Measurements from ENCODE around the gene PPA1. TPM values are rescaled to one million over a fixed set of nuclear protein-coding genes. Genes with fewer than 3 reads are reported as not detected.
"Not testable (repeated sequence)": the region's sequence is repeated elsewhere in the genome, so short reads cannot be mapped to it uniquely, and the experiment has no call there.

PPA1 gene
- total RNA-seq, 1 donor from 2014 or later, result 158 TPM

DNA sequence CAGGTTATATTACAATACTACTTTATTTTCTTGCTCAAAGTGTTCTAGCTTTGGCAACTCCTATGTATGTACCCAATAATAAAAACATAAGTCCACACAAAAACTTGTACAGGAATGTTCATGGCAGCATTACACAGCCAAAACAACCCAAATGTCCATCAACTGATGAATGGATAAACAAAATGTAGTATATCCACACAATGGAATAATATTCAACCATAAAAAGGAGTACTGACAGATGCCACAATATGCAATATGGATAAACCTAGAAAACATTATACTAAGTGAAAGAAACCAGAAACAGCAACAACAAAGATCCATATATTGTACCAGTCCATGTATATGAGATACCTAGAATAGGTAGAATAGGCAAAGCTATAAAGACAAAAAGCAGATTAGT, 21.0 kb downstream of the PPA1 start:
- ATAC-seq, result no peak

GRCh38 chr10:70206762-70207161, 26.5 kb downstream of the PPA1 start:
- no peak for ATAC-seq

DNA sequence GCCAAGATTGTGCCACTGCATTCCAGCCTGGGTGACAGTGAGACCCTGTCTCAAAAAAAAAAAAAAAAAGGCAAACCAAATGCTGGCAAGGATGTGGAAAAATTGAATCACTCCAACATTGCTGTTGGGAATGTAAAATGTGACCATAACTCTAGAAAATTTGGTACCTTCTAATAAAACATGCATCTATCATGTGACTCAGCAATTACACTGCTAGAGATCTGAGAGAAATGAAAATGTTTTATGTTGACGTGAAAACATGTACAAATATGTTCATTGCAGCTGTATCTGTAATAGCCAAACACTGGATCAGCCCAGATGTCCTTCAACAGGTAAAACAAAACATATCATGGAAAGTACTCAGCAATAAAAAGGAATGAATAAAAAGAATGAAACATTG, 32.1 kb downstream of the PPA1 start:
- no peak for ATAC-seq

DNA sequence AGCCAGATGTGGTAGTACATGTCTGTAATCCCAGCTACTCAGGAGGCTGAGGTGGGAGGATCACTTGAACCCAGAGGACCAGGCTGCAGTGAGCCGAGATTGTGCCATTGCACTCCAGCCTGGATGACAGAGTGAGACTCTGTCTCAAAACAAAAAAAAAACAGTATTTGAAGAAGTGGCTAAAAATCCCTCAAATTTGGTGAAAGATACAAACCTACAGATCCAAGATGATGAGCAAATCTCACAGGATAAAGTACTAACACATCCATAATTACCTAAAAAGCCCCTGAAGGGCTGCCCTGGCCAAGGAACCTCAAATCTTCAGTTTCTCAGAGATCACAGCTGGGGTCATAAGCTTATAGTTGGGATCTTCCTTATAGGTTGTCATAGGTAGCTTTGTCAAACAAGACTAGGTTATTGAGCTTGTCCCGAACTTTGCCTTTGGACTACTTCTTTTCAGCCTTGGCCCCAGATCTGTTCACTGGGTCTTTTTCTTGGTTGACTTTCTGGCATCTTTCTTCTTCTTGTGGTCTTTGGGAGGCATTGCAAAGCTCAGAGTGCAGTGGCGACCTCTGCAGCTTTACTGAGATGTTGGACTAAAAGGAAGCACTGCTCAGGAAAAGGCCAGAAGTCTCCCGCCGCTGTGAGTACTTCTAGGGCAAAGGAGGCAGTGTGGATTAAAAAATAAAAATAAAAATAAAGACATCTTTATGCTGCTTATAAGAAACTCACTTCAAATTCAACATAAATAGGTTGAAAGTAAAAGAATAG, 34.3 kb downstream of the PPA1 start:
- no peak for ATAC-seq

- no peak for ATAC-seq
Observed at GRCh38 chr10:70197235-70197945, 35.8 kb downstream of the PPA1 start.

GRCh38 chr10:70193391-70193844, 39.8 kb downstream of the PPA1 start:
- peak; percentile 44 for ATAC-seq

DNA sequence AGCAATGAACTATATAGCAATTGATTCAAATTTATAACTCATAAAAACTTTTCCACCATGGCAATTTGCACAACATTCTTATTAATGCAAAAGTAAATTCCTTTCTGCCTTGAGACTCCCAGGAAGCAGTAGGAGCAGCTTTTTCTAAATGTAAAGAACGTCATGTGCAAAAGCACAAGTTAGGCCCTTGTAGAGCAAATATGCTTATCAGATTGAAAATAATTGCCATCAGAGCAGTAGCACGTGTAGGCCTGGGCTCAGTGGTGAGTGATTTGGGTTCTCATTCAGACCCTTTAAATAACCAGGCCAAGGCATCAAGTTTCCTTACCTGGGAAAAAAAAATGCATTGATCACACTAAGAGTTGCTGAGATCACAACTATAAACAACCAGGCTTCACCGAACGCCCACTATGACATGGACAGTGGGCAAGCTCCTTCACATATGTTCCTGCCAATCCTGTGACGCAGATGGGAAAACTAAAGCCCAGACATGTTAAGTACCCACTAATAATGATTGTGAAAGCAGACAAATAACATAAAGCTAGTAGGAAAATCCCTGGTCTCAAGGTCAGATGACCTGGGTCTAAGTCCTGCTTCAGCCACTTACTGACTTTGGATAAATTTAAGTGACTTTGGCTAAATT, 40.8 kb downstream of the PPA1 start:
- ATAC-seq, result peak; percentile 42

DNA sequence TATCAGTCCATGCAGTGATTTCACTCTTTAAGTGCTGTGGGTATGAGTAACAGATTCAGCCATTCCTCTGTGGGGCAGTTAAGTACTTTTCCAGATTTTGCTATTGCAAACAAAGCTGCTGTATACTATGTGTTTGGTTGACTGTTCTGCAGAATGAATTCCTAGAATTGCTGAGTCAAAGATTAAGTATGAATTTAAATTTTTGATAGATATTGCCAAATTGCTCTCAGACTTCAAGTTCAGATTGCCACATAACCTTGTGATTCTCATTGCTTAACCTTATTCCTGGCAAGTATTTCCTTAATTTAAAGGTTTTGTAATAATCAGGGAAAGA, 41.3 kb downstream of the PPA1 start:
- peak; percentile 40 for ATAC-seq

DNA sequence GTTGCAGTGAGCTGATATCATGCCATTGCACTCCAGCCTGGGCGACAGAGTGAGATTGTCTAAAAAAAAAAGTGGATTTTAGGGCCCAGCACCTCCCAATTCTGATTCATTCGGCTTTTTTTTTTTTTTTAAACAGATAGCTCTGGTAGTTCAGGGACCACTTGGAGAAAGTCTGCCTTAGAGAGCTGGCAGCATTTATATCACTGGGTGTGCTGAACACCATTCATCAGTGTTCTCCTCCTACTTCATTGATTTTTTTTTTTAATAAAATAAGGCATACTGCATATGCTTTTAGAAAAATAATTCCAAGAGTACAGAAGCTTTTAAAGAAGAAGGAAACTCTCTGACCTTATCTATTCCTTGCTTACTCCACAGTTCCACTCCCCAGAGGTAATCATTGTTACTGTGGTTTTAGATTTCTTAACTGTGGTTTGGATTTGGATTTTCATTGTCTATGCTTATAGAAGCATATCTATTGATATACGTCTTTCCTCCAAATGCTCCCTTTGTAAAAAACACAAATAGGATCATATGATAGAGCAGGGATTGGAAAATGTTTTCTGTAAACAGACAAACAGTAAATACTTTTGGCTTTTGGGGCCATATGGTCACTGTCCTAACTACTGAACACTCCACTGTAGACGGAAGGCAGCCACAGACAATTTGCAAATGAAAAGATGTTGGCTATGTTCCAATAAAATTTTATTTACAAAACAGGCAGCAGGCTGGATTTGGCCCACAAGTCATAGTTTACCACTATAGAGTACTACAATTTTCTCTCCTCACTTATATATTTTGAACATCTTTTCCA, 41.9 kb downstream of the PPA1 start:
- no peak for ATAC-seq

DNA sequence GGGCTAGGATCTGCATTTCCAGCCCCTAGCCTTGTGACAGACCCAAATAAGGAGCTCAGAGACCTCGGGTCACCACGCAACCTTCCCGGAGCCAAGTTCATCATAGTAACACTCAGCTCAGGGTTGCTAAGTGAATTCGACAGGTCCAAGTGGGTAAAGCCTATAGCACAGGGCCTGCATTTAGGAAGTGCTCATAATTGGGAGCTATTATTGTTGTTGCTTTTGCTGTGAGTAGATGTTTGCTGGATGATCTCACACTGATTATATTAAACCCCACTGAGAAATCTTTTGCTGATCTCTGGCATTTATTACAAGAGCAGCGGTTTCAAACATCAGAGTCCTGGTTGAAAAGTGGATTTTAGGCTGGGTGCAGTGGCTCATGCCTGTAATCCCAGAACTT, 42.6 kb downstream of the PPA1 start:
- ATAC-seq, result no peak

DNA sequence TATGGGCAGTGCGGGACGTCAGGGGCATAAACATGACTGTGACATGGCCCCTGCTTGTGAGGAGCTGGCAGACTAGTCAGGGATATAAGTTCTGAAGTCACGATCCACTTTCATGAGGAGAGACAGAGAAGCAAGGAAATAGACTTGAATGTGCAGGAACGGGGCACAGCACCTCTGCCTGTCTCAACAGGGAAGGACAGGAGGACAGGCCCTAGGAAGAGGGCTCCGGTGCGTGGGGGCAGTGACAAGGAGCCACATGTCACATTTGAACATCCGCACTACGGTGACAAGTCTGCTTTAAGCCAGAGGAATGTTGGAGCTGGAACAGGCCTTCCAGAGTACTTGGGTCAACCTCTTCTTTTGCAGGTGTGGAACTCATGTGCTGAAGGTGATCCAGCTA, 43.1 kb downstream of the PPA1 start:
- ATAC-seq, result no peak

- no peak for ATAC-seq
Observed at GRCh38 chr10:70188768-70189167, 44.5 kb downstream of the PPA1 start.

- peak; percentile 17 for ATAC-seq
Observed at GRCh38 chr10:70186571-70186970, 46.7 kb downstream of the PPA1 start.

DNA sequence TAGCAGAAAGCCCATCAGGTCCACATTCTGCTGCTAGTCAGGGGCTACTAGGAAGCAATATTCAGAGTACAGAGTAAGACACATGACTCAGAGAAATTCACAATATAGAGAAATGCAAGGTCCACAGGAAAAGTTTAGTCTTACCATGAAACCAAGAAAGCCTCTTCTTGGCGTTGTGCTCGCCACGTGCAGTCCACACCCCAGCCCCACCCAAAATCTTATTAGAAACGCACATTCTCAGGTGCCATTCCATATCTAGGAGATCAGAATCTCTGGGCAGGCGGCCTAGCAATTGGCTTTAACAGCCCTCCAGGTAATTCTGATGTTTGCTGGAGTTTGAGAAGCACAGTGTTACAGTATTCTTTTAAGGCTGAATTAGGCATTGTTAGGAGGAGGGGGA, 47.1 kb downstream of the PPA1 start:
- peak; percentile 56 for ATAC-seq

DNA sequence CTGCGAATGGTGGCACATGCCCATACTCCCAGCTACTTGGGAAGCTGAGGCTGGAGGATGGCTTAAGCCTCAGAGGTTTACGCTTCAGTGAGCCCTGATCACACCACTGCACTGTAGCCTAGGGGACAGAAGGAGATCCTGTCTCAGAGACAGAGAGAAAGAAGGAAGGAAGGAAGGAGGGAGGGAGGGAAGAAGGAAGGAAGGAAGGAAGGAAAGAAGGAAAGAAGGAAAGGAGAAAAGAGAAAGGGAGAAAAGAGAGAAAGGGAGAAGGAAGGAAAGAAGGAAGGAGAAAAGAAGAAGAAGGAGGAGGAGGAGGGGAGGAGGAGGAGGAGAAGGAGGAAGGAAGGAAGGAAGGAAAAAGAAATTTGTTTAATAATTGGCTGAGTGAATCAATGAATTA, 49.9 kb downstream of the PPA1 start:
- ATAC-seq, result no peak

- ATAC-seq, result not testable (repeated sequence)
Observed at GRCh38 chr10:70179209-70179608, 54.0 kb downstream of the PPA1 start.

DNA sequence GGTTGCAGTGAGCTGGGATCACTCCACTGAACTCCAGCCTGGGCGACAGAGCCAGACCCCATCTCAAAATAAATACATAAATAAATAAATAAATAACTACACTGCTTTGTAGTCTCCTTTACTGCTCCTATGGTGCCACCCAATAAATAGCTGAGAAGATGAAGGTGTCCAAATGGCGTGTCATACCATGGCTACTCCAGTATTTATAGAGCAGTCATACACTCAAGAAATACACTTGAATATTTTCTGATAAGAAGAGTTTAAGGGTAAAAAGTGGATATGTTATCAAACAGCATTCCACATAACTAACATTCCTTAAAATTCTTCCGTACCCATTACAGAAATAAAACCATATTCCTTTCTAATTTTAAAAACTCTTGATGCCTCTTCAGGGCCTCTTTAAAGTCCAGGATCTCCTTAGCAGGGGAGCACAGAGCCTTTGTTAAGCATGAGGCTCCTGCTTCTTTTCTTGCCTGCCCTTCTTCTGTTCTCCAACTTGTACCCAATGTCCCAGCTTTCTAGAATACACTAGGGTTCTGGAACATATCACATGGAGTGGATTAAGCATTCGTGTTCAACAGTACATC, 55.0 kb downstream of the PPA1 start:
- ATAC-seq, result no peak

GRCh38 chr10:70176441-70176840, 56.8 kb downstream of the PPA1 start:
- ATAC-seq, result no peak

DNA sequence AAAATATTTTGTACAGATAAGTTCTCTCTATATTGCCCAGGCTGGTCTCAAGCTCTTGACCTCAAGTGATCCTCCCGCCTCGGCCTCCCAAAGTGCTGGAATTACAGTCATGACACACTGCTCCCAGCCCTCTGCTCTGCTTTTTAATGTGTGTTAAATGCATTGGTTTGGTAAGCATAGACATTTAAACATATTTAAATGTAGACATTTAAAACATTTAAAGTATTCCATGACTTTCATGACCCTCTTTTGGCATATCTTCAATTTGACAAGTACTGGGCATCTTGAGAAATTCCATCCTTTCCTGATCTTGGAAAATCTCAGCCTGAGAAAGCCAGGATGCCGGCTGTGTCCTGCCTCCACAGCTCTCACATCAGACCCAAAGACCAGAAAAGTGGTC, 57.7 kb downstream of the PPA1 start:
- no peak for ATAC-seq

DNA sequence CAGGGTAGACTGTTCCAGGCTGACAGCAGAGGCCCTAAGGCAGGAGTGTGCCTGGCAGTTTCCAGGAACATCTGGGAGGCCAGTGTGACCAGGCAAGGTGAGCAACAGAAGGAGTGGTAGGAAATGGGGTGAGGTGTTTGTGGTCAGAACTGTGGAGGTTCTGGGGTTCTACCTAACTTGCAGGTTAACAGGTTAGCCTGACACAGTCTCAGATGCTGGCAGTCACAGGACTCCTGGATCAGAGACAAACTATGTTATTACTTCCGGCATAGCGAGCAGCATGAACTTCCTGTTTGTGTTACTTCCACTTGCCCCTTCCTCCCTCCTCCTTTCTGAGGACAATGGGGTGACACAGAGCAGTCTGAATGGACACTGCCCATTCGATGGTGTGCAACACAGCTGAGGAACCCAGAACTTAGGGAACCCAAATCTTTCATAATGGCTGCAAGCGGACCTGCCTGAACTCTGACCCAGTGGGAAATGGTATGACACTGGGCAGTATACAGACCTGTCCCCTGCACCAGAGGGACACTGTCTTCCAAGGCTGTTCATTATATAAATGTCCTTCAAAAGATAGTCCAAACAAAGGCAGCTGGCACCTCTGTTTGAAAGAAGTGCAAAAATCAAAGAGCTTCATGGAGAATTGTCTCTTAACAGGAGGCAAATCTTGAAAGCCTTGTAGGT, 59.0 kb downstream of the PPA1 start:
- peak; percentile 47 for ATAC-seq

DNA sequence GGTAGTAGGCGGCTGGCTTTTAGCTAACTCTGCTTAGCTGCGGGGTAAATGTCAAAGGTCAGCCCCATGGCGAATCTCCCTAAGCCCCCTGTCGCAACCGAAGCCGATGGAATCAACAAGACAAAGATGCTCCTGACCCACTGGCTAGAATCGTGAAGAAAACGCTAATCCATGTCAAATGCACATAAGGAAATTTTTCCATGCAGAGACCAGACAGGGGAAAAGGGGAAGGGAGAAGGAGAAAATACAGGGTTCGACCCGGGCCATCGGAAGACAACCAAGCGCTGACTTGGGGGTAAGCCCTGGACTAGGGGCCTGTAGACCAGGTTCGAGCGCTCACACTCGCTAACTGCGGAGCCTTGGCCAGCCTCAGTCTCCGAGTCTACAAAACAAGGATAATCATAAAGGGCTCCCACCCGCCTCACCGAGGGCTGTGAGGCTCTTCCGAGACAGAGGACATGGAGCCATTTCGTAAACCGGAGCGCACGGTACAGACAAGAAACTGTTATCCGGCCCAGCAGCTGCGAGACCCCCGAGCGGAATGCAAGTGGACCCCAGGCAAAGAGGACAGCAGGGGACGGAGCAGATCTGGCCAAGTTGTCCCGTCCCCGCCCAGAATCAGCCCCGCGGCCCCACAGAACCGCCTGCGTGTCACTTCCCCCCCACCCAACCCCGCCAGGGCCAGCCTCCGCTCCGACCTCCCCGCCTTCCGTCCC, 63.4 kb downstream of the PPA1 start:
- ATAC-seq, result peak; percentile 4

All from esophagus mucosa (tissue), 1 donor.